Endothelial cell of umbilical vein (primary cell): Measurements from ENCODE around the gene RNASET2. TPM values are rescaled to one million over a fixed set of nuclear protein-coding genes. Genes with fewer than 3 reads are reported as not detected.
"Not testable (repeated sequence)": the region's sequence is repeated elsewhere in the genome, so short reads cannot be mapped to it uniquely, and the experiment has no call there.

Experiments used
- BruUV-seq: library from RNA; stranded (reverse); fragments of 400-500 nt; replicated peaks from 2 replicates; lab custom pipeline; 2021; lab: Mats Ljungman, UMichigan
- CTCF ChIA-PET: fragments of 300-600, 350-600 bp; sonication (Branson Sonifier 250); formaldehyde crosslinking; loops from one replicate; lab custom pipeline; 2021; ENCODE audit warnings: antibody characterized with exemption, inconsistent platforms; lab: Charles Lee
- POLR2A ChIA-PET: fragments of 300-600, 350-600 bp; sonication (Branson Sonifier 250); formaldehyde crosslinking; loops from one replicate; lab custom pipeline; 2021; ENCODE audit warnings: antibody characterized with exemption, inconsistent platforms; lab: Charles Lee
- DNase-seq: peaks from one replicate; pipeline ENCODE4 v3.0.0-alpha.2; 2011; ENCODE audit warnings: low read depth, low spot score
- FAIRE-seq: peaks from 2 replicates; lab custom pipeline; 2011; peaks lifted over from hg19 to GRCh38; lab: Jason Lieb, UNC
- H2AFZ ChIP-seq: 2 replicates; pipeline ENCODE4 v1.6.0; 2012; ENCODE audit warnings: low read depth, low read length, control low read depth, inconsistent platforms
- H3K27ac ChIP-seq: 2 replicates; pipeline ENCODE4 v1.5.1; 2011; ENCODE audit warnings: low read depth, mild to moderate bottlenecking, control low read depth, low read length, moderate library complexity; ENCODE audit not compliant: insufficient read depth
- H3K27me3 ChIP-seq, 2 experiments: 2 replicates each; pipeline versions ENCODE4 v1.6.0 to v1.6.1; 2011; ENCODE audit warnings: low read length in 2 of 2, mixed read lengths in 1 of 2; ENCODE audit not compliant: control insufficient read depth in 2 of 2, insufficient read depth in 2 of 2
- H3K36me3 ChIP-seq, 2 experiments: 2 replicates in 1 of 2; 3 replicates in 1 of 2; pipeline ENCODE4 v1.5.1; 2011; ENCODE audit warnings: low read length in 2 of 2, mild to moderate bottlenecking in 1 of 2, moderate library complexity in 1 of 2; ENCODE audit not compliant: control insufficient read depth in 2 of 2, insufficient read depth in 2 of 2; ENCODE audit errors: extremely low read depth in 1 of 2
- H3K4me1 ChIP-seq: 3 replicates; pipeline ENCODE4 v1.5.1; 2011; ENCODE audit warnings: mild to moderate bottlenecking, low read length; ENCODE audit not compliant: control insufficient read depth, insufficient read depth; ENCODE audit errors: extremely low read depth
- H3K4me2 ChIP-seq: 2 replicates; pipeline ENCODE4 v1.6.1; 2011; ENCODE audit warnings: low read length, control low read depth, mixed read lengths; ENCODE audit not compliant: insufficient read depth
- H3K4me3 ChIP-seq, 3 experiments: fragments of 200-600 bp in 1 of 3; sonication (generic), shearing (Covaris generic) in 1 of 3; replicated peaks in 1 of 3; 2 replicates each; pipeline ENCODE4 v1.5.1; 2011 to 2016; ENCODE audit warnings: control low read depth in 3 of 3, low read length in 3 of 3, mild to moderate bottlenecking in 2 of 3, inconsistent platforms in 1 of 3, low read depth in 1 of 3, moderate library complexity in 1 of 3; ENCODE audit not compliant: insufficient read depth in 1 of 3
- H3K79me2 ChIP-seq: 2 replicates; pipeline ENCODE4 v1.6.0; 2012; ENCODE audit warnings: low read length, inconsistent platforms; ENCODE audit not compliant: control insufficient read depth, insufficient read depth
- H3K9ac ChIP-seq: replicated peaks from 2 replicates; pipeline ENCODE3; 2011; ENCODE audit warnings: low read length, control low read depth; ENCODE audit not compliant: insufficient read depth; ENCODE audit errors: extremely low read depth
- H3K9me1 ChIP-seq: replicated peaks from 3 replicates; pipeline ENCODE4 v1.6.0; 2011; ENCODE audit warnings: mild to moderate bottlenecking, low read length; ENCODE audit not compliant: control insufficient read depth, insufficient read depth; ENCODE audit errors: extremely low read depth
- H3K9me3 ChIP-seq: replicated peaks from 2 replicates; pipeline ENCODE4 v1.5.1; 2012; ENCODE audit warnings: low read length, inconsistent platforms; ENCODE audit not compliant: control insufficient read depth, insufficient read depth
- H4K20me1 ChIP-seq: replicated peaks from 2 replicates; pipeline ENCODE3; 2011; ENCODE audit warnings: mild to moderate bottlenecking, low read length; ENCODE audit not compliant: control insufficient read depth, insufficient read depth; ENCODE audit errors: extremely low read depth
- dilution Hi-C: fragments of 300-500 bp; cut with MboI; formaldehyde crosslinking; loops from one replicate; pipeline ENCODE4 v1.15.0; 2019; ENCODE audit warnings: low sequenced_read_pairs; ENCODE audit not compliant: extremely low pct_ligation_motif_present
- intact Hi-C: fragments of 100-400 bp; cut with micrococcal nuclease; formaldehyde crosslinking; loops from one replicate; pipeline ENCODE4 v1.10.0; 2022
- polyA plus RNA-seq, 4 experiments: library from polyadenylated mRNA; depleted of rRNA in 3 of 4; stranded (reverse) in 3 of 4; unstranded in 1 of 4; fragments of >200 nt; gene quantifications; 2 replicates each; pipeline versions ENCODE4 v1.2.1 to v1.2.3, GENCODE V29; 2011 to 2012; ENCODE audit warnings: missing spikeins in 1 of 4
- total RNA-seq: library from RNA; stranded (reverse); gene quantifications from 2 replicates; pipeline ENCODE4 v1.2.3, GENCODE V29; 2021

RNASET2 gene
- total and polyA plus RNA-seq, 2 donors (not counting 3 experiments of a cell fraction or from before 2014, with no cell fraction given), result 10.7 to 11.4 TPM

DNA sequence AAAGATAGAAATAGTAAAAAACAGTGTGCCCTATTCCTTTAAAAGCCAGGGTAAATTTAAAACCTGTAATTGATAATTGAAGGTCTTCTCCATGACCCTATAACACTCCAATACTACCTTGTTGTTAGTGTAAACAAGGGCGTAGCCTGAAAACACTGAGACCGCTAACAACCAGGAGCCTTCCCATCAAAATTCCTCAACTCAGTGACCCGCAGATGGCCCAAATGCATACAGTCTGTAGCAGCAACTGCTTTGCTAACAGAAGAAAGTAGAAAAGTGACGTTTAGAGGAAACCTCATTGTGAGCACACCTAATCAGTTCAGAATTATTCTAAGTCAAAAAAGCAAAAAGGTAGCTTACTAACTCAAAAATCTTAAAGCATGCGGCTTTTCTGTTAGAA lies 63.9 kb downstream of the RNASET2 start:
- H3K4me3 ChIP-seq, H3K79me2 ChIP-seq, DNase-seq, dilution Hi-C loops, H4K20me1 ChIP-seq, H3K4me2 ChIP-seq, H2AFZ ChIP-seq, BruUV-seq, H3K9me3 ChIP-seq, H3K9me1 ChIP-seq, intact Hi-C loops, H3K27me3 ChIP-seq, POLR2A ChIA-PET, H3K27ac ChIP-seq, FAIRE-seq, H3K4me1 ChIP-seq, CTCF ChIA-PET, H3K36me3 ChIP-seq, H3K9ac ChIP-seq: not testable (repeated sequence)

DNA sequence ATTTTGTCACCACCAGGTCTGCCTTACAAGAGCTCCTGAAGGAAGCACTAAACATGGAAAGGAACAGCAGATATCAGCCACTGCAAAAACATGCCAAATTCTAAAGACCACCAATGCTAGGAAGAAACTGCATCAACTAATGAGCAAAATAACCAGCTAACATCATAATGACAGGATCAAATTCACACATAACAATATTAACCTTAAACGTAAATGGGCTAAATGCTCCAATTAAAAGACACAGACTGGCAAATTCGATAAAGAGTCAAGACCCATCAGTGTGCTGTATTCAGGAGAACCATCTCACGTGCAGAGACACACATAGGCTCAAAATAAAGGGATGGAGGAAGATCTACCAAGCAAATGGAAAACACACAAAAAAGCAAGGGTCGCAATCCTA lies 69.6 kb downstream of the RNASET2 start:
- H3K79me2 ChIP-seq, CTCF ChIA-PET, H3K27me3 ChIP-seq, DNase-seq, H3K36me3 ChIP-seq, H3K9ac ChIP-seq, intact Hi-C loops, H3K27ac ChIP-seq, FAIRE-seq, H3K4me3 ChIP-seq, H3K9me1 ChIP-seq, H3K4me1 ChIP-seq, H3K9me3 ChIP-seq, POLR2A ChIA-PET, H4K20me1 ChIP-seq, dilution Hi-C loops, H3K4me2 ChIP-seq, H2AFZ ChIP-seq, BruUV-seq: not testable (repeated sequence)

GRCh38 chr6:166884958-166885357 lies 71.4 kb downstream of the RNASET2 start:
- dilution Hi-C loops, intact Hi-C loops, H3K4me1 ChIP-seq, H3K9me1 ChIP-seq, FAIRE-seq, H3K4me2 ChIP-seq, BruUV-seq, H3K79me2 ChIP-seq, H3K4me3 ChIP-seq, H3K36me3 ChIP-seq, H3K9me3 ChIP-seq, H3K27me3 ChIP-seq, DNase-seq, H4K20me1 ChIP-seq, H3K9ac ChIP-seq, H3K27ac ChIP-seq, POLR2A ChIA-PET, H2AFZ ChIP-seq, CTCF ChIA-PET: not testable (repeated sequence)
